ENCODE results near the gene RNF166. TPM values are rescaled to one million over a fixed set of nuclear protein-coding genes. Genes with fewer than 3 reads are reported as not detected.
A peak's percentile ranks its signal among the peaks of the same experiment; 100 is the strongest.

The RNF166 gene
- polyA plus RNA-seq, 3 donors: 99.3 to 255 (median 120) TPM

DNA sequence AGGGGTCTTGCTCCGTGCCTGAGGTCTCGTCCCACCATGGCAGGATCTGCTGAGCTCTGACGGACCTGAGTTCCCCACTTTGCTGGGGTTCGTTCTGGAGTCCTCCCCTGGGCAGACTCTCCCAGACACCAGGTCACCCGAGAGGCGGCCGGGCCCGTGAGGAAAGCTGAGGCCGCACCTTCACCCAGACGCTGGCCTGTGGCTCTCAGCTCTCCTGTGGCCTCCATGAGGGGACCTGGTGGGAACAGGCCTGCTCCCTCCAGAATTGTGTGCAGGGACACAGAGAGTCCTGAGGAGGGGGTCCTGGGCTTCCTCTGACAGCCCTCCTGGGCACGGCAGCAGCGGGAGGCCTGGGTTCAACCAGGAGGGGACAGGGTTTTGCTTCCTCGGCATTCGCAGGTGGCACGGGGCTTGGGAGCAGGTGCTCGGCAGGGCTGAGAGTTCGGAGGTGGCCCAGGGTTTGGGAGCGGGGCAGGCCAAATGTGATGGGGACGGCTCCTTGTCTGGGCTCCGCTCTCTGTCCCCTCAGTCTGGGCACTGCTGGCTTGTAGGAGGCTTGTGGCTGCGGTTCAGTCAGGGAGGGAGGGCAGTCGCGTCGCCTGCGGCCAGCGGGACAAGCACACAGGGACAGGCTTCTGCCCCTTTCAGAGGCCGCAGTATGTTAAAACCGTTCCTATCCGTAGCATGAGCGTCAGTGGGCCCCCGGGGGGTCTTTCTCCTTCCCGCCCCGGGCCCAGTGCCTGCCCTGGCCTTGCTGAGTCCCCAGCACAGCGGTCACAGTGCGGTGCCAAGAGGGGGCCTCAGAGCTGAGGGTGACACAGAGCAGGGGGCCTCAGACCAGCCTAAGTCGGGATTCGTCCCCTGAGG lies 11.8 kb downstream of the RNF166 start:
- intact Hi-C loops (cut with micrococcal nuclease): no loop called here
- Histone ChIP-seq H3K4me3 (replicated peaks in 1 of 3; ENCODE audit: low read depth in 2 of 3, low read length in 3 of 3) (no peak overlapping the region), H3K79me2 (ENCODE audit: insufficient read depth, low read length) (peaks cover 21% of the 10 kb centered on the region), H3K9ac (ENCODE audit: insufficient read depth, low read length, poor library complexity, severe bottlenecking) (no peak overlapping the region), H3K4me2 (replicated peaks; ENCODE audit: extremely low read depth, low read length, poor library complexity, severe bottlenecking) (no peak overlapping the region), H3K4me1 (ENCODE audit: control insufficient read depth in 1 of 2, insufficient read depth in 2 of 2, low read length in 2 of 2) (peaks cover 38 to 43% of the 10 kb centered on the region in 2 donors), H4K20me1 (ENCODE audit: insufficient read depth, low read length) (peaks cover 47% of the 10 kb centered on the region), H3K27me3 (ENCODE audit: control insufficient read depth in 2 of 2, insufficient read depth in 2 of 2, low read length in 2 of 2) (no peaks in the 10 kb centered on the region), H3K27ac (ENCODE audit: low read depth in 1 of 2, low read length in 2 of 2) (peak overlapping the region in 1 of 2 donors; percentile 41), H3K9me3 (replicated peaks in 1 of 2; ENCODE audit: control insufficient read depth in 1 of 2, insufficient read depth in 1 of 2, low read length in 2 of 2) (no peaks in the 10 kb centered on the region), H3K36me3 (replicated peaks in 1 of 2; ENCODE audit: control insufficient read depth in 1 of 2, insufficient read depth in 2 of 2, low read length in 2 of 2) (peaks cover 43 to 47% of the 10 kb centered on the region in 2 donors), H2AFZ (ENCODE audit: insufficient read depth, low read depth, low read length, poor library complexity, severe bottlenecking) (no peak overlapping the region)
- H3K27ac Mint-ChIP-seq: peak overlapping the region in 3 of 7 donors; percentile 15 to 78 (median 17)
- H3K27me3 Mint-ChIP-seq (ENCODE audit: low read depth in 3 of 3): peaks cover 0 to 3% (median 3%) of the 10 kb centered on the region in 3 donors
- WGBS (ENCODE audit: insufficient coverage): 91% methylated on average over 34 of the region's 37 CpGs
- H3K4me1 Mint-ChIP-seq: peaks cover 46% of the 10 kb centered on the region
- peaks cover 42 to 46% of the 10 kb centered on the region in 2 donors for H3K36me3 Mint-ChIP-seq
- H3K9me3 Mint-ChIP-seq: no peaks in the 10 kb centered on the region
- TF ChIP-seq, protein P1, sequence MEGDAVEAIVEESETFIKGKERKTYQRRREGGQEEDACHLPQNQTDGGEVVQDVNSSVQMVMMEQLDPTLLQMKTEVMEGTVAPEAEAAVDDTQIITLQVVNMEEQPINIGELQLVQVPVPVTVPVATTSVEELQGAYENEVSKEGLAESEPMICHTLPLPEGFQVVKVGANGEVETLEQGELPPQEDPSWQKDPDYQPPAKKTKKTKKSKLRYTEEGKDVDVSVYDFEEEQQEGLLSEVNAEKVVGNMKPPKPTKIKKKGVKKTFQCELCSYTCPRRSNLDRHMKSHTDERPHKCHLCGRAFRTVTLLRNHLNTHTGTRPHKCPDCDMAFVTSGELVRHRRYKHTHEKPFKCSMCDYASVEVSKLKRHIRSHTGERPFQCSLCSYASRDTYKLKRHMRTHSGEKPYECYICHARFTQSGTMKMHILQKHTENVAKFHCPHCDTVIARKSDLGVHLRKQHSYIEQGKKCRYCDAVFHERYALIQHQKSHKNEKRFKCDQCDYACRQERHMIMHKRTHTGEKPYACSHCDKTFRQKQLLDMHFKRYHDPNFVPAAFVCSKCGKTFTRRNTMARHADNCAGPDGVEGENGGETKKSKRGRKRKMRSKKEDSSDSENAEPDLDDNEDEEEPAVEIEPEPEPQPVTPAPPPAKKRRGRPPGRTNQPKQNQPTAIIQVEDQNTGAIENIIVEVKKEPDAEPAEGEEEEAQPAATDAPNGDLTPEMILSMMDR (IDR thresholded peaks at IDR 0.05): no peak
- no peak overlapping the region for H3K4me3 Mint-ChIP-seq
- DNase-seq: no peak

DNA sequence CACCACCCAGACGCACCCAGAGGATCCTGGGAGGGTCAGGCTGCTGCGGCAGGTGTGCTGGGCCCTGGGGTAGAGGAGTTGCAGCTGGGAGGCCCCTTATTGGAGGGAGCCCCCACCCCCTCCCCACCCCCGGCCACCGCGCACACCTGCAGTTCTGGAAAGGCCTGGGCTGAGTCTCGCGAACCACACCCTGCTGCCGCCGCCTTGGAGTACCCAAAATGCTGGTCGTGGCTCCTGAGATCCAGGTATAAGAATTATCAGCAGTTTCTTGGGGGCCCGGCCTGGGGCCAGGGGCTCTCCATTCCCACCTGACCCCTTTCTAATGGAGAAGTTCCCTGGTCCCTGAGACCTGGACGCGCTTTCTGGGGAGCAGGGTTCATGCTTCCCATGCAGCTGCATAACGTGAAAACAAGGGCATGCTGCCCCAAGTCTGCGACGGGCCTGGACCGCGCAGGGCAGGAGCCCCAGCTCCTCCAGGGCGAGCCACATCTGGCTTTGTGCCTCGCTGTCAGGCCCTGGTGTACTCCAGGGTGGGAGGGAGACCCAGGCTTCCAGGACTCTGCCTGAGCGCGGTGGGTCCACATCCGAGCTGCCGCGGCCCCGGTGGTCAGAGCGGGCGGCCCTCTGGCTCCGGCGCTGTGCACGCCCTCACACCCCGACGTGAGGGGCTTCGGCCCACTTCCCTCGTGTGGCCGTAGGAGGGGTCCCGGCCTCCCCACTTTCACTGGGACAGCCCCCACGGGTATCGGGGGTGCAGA lies 12.6 kb downstream of the RNF166 start:
- Histone ChIP-seq H3K36me3 (replicated peaks in 1 of 2; ENCODE audit: control insufficient read depth in 1 of 2, insufficient read depth in 2 of 2, low read length in 2 of 2) (peaks cover 34 to 39% of the 10 kb centered on the region in 2 donors), H3K4me2 (replicated peaks; ENCODE audit: extremely low read depth, low read length, poor library complexity, severe bottlenecking) (no peak overlapping the region), H3K9ac (ENCODE audit: insufficient read depth, low read length, poor library complexity, severe bottlenecking) (no peak overlapping the region), H3K4me3 (replicated peaks in 1 of 3; ENCODE audit: low read depth in 2 of 3, low read length in 3 of 3) (no peak overlapping the region), H3K27me3 (ENCODE audit: control insufficient read depth in 2 of 2, insufficient read depth in 2 of 2, low read length in 2 of 2) (no peaks in the 10 kb centered on the region), H3K27ac (ENCODE audit: low read depth in 1 of 2, low read length in 2 of 2) (no peak overlapping the region), H3K9me3 (replicated peaks in 1 of 2; ENCODE audit: control insufficient read depth in 1 of 2, insufficient read depth in 1 of 2, low read length in 2 of 2) (no peaks in the 10 kb centered on the region), H2AFZ (ENCODE audit: insufficient read depth, low read depth, low read length, poor library complexity, severe bottlenecking) (no peak overlapping the region), H3K4me1 (ENCODE audit: control insufficient read depth in 1 of 2, insufficient read depth in 2 of 2, low read length in 2 of 2) (peaks cover 32 to 38% of the 10 kb centered on the region in 2 donors), H3K79me2 (ENCODE audit: insufficient read depth, low read length) (peaks cover 13% of the 10 kb centered on the region), H4K20me1 (ENCODE audit: insufficient read depth, low read length) (peaks cover 38% of the 10 kb centered on the region)
- H3K27ac Mint-ChIP-seq: peak overlapping the region in 1 of 7 donors; percentile 65
- H3K4me3 Mint-ChIP-seq: no peak overlapping the region
- peaks cover 39 to 41% of the 10 kb centered on the region in 2 donors for H3K36me3 Mint-ChIP-seq
- 95% methylated on average over 34 of the region's 39 CpGs for WGBS (ENCODE audit: insufficient coverage)
- TF ChIP-seq, protein P1 (IDR thresholded peaks at IDR 0.05): no peak
- DNase-seq: no peak
- peaks cover 3 to 7% (median 6%) of the 10 kb centered on the region in 3 donors for H3K27me3 Mint-ChIP-seq (ENCODE audit: low read depth in 3 of 3)
- no peaks in the 10 kb centered on the region for H3K9me3 Mint-ChIP-seq
- peaks cover 46% of the 10 kb centered on the region for H3K4me1 Mint-ChIP-seq
- intact Hi-C loops (cut with micrococcal nuclease): no loop called here

Measured in CD14-positive monocyte (primary cell).